Chondrocyte (in vitro differentiated cells): Measurements from ENCODE around the gene EDARADD. TPM values are rescaled to one million over a fixed set of nuclear protein-coding genes. Genes with fewer than 3 reads are reported as not detected.

Source experiments
- DNase-seq: peaks from one replicate; pipeline ENCODE4 v3.0.0; 2021; ENCODE audit warnings: mixed read lengths, low spot score
- H3K27ac Mint-ChIP-seq: one replicate; pipeline ENCODE4 v1.8.0; 2021; ENCODE audit warnings: mild to moderate bottlenecking, moderate library complexity, mixed read lengths; ENCODE audit not compliant: unreplicated experiment
- H3K27me3 Mint-ChIP-seq: 2 replicates; pipeline ENCODE4 v1.8.0; 2021; ENCODE audit warnings: low read depth, mixed read lengths
- H3K36me3 Mint-ChIP-seq: 2 replicates; pipeline ENCODE4 v1.8.0; 2021; ENCODE audit warnings: low read depth, mixed read lengths
- H3K4me1 Mint-ChIP-seq: 2 replicates; pipeline ENCODE4 v1.8.0; 2021; ENCODE audit warnings: low read depth, mild to moderate bottlenecking, mixed read lengths
- H3K4me3 Mint-ChIP-seq: one replicate; pipeline ENCODE4 v1.8.0; 2021; ENCODE audit warnings: mild to moderate bottlenecking, moderate library complexity, mixed read lengths; ENCODE audit not compliant: unreplicated experiment
- H3K9me3 Mint-ChIP-seq: 2 replicates; pipeline ENCODE4 v1.8.0; 2021; ENCODE audit warnings: low read depth, mixed read lengths
- total RNA-seq: library from RNA; stranded (reverse); gene quantifications from 3 replicates; pipeline ENCODE4 v1.2.1, GENCODE V29; 2021
- TF ChIP-seq, protein P1 (sequence below): fragments of 200-600 bp; sonication (generic); IDR thresholded peaks from 2 replicates; pipeline ENCODE4 v1.5.0; 2021; ENCODE audit warnings: antibody characterized with exemption, mild to moderate bottlenecking, moderate library complexity

Gene EDARADD
- total RNA-seq, 1 donor from 2014 or later = 0.40 TPM

DNA sequence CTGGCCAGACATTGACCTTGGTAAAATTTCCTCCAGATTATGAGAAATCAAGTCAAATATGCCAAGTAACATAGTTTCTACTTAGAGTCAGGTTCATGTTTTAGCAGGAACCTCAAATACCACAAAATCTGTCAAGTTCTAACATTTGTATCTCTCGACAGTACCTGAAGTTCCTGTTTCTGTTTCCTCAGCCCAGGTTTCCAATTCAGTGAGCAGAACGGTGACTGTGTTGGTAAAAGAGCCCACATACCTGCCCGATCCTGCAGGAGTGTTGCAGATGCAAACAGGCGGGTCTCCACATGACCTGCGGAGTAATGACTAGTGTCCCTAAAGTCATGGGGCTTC, 71.8 kb downstream of the EDARADD start:
- no peak for DNase-seq
- Mint-ChIP-seq H3K9me3 (no peaks in the 10 kb centered on the region), H3K27me3 (peaks cover 21% of the 10 kb centered on the region), H3K36me3 (peaks cover 2% of the 10 kb centered on the region), H3K27ac (no peak overlapping the region), H3K4me1 (peaks cover 7% of the 10 kb centered on the region), H3K4me3 (no peak overlapping the region)
- TF ChIP-seq, protein P1, sequence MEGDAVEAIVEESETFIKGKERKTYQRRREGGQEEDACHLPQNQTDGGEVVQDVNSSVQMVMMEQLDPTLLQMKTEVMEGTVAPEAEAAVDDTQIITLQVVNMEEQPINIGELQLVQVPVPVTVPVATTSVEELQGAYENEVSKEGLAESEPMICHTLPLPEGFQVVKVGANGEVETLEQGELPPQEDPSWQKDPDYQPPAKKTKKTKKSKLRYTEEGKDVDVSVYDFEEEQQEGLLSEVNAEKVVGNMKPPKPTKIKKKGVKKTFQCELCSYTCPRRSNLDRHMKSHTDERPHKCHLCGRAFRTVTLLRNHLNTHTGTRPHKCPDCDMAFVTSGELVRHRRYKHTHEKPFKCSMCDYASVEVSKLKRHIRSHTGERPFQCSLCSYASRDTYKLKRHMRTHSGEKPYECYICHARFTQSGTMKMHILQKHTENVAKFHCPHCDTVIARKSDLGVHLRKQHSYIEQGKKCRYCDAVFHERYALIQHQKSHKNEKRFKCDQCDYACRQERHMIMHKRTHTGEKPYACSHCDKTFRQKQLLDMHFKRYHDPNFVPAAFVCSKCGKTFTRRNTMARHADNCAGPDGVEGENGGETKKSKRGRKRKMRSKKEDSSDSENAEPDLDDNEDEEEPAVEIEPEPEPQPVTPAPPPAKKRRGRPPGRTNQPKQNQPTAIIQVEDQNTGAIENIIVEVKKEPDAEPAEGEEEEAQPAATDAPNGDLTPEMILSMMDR = no peak

DNA sequence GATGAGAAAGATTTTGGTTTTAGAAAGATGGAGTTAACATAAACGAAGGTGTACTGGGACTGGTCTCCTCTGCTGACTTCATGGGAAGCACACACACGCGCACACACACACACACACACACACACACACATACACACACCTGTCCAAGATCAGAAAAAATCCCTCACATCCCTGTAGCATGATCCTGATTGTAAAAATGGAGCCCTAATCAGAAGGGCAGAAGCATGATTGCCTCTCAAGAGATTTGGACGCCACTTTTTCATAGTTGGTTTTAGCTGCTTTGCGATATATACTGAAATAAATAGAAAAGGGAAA, 73.2 kb downstream of the EDARADD start:
- peaks cover 7% of the 10 kb centered on the region for H3K4me1 Mint-ChIP-seq
- no peak for DNase-seq
- peaks cover 2% of the 10 kb centered on the region for H3K36me3 Mint-ChIP-seq
- H3K9me3 Mint-ChIP-seq = no peaks in the 10 kb centered on the region
- TF ChIP-seq, protein P1 = no peak
- H3K27me3 Mint-ChIP-seq = peaks cover 20% of the 10 kb centered on the region
- no peak overlapping the region for H3K4me3 Mint-ChIP-seq
- H3K27ac Mint-ChIP-seq = no peak overlapping the region

DNA sequence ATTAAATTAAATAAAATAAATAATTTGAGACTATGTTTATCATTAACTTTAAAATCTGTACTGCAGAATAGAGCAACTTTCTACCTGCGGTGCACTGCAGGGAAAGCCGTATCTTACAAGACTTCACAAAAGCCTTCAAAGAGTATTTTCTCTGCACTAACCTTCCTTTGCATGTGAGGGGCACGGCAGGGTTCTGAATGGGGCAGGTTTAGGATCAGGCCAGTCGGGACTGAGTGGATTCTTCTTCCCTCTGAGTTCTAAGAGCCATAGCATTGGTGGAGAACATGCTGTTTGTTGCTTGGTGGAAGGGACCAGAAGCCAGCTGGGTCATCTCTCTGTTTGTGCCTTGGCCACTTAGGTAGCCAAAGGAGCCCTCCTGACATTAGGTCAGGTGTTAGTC, 74.5 kb downstream of the EDARADD start:
- Mint-ChIP-seq H3K4me1 (peaks cover 7% of the 10 kb centered on the region), H3K27me3 (peaks cover 26% of the 10 kb centered on the region), H3K27ac (no peak overlapping the region), H3K9me3 (no peaks in the 10 kb centered on the region), H3K4me3 (no peak overlapping the region), H3K36me3 (peaks cover 2% of the 10 kb centered on the region)
- no peak for DNase-seq
- TF ChIP-seq, protein P1 = no peak

DNA sequence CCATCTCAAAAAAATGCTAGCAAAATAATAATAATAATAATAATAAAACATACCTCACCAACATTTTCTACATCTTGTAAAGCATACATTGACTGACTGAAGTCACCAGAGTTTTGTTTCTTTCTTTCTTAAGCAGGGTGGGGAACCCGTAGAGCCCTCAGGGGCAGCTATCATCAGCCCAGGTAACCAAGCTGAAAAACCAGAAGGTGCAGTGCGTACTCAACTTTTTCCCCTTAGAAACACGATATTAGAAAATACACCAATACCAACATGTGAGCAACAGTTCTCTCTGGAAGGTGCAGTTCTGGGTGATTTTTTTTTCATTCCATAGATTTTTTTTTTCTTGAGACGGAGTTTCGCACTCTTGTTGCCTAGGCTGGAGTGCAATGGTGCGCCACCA, 75.4 kb downstream of the EDARADD start:
- Mint-ChIP-seq H3K36me3 (peaks cover 2% of the 10 kb centered on the region), H3K4me1 (peaks cover 7% of the 10 kb centered on the region), H3K27me3 (peaks cover 26% of the 10 kb centered on the region), H3K4me3 (no peak overlapping the region), H3K27ac (no peak overlapping the region), H3K9me3 (no peaks in the 10 kb centered on the region)
- no peak for DNase-seq
- TF ChIP-seq, protein P1 = no peak

DNA sequence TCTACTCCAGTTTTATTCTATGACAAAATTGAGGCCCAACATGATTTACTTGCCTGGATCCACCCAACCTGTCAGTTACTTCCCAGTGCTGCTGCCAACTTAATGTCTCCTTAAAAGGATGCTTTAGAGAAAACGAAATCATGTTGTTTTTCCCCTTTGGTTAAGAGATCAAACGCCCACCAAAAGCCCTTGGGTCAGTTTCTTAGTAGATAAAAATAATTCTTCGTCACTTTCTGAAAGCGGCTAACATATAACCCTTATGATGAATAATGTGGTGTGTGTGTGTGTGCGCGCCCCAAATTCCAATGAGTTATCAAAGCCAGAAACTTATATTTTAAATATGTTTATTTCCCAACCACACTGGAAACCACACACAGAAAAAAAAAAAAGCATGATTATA, 77.0 kb downstream of the EDARADD start:
- H3K27me3 Mint-ChIP-seq = peaks cover 18% of the 10 kb centered on the region
- TF ChIP-seq, protein P1 = no peak
- H3K27ac Mint-ChIP-seq = no peak overlapping the region
- no peak overlapping the region for H3K4me3 Mint-ChIP-seq
- no peaks in the 10 kb centered on the region for H3K9me3 Mint-ChIP-seq
- no peak for DNase-seq
- peaks cover 6% of the 10 kb centered on the region for H3K4me1 Mint-ChIP-seq
- H3K36me3 Mint-ChIP-seq = no peaks in the 10 kb centered on the region
